HCT116 (cell line): ENCODE results near the gene CCDC154. TPM values are rescaled to one million over a fixed set of nuclear protein-coding genes. Genes with fewer than 3 reads are reported as not detected.

Source experiments
- ATAC-seq: fragments of 200-7000 bp; cut with Tn5 transposase; 2 replicates; pipeline ENCODE4 v1.9.1; 2020; ENCODE audit warnings: mild to moderate bottlenecking, moderate library complexity
- BruUV-seq: library from RNA; stranded (reverse); fragments of 400-500 nt; replicated peaks from 2 replicates; lab custom pipeline; 2021; lab: Mats Ljungman, UMichigan
- CTCF ChIA-PET: fragments of 300-600 bp; sonication (Branson Sonifier 250); formaldehyde crosslinking; loops from one replicate; lab custom pipeline; 2021; ENCODE audit warnings: antibody characterized with exemption; lab: Charles Lee
- POLR2A ChIA-PET: fragments of 300-600, 350-600 bp; sonication (Branson Sonifier 250); formaldehyde crosslinking; loops from one replicate; lab custom pipeline; 2021; ENCODE audit warnings: antibody characterized with exemption; lab: Charles Lee
- RAD21 ChIA-PET, 2 experiments: fragments of 300-600 bp; sonication (Branson Sonifier 250); formaldehyde crosslinking; loops; one replicate each; lab custom pipeline; 2023; ENCODE audit warnings: low total read pairs in 2 of 2; ENCODE audit not compliant: uncharacterized antibody in 2 of 2, unreplicated experiment in 2 of 2, low non-redundant PET in 1 of 2; lab: Charles Lee
- DNase-seq: peaks from one replicate; pipeline ENCODE4 v3.0.0-alpha.2; 2010; ENCODE audit warnings: low read depth, low spot score
- H2AFZ ChIP-seq: fragments of 200-600 bp; shearing (Covaris generic), sonication (generic); 2 replicates; pipeline ENCODE4 v1.6.1; 2017; ENCODE audit warnings: low read depth, mixed run types, mixed read lengths, antibody characterized with exemption, low read length; ENCODE audit not compliant: poor library complexity, severe bottlenecking
- H3K27ac ChIP-seq: 2 replicates; pipeline ENCODE4 v1.5.1; 2012; ENCODE audit warnings: low read depth, low read length
- H3K27me3 ChIP-seq: fragments of 200-600 bp; sonication (generic); 2 replicates; pipeline ENCODE4 v1.6.1; 2016; ENCODE audit warnings: mixed run types, low read length, mixed read lengths; ENCODE audit not compliant: insufficient read depth
- H3K36me3 ChIP-seq, 2 experiments: fragments of 200-500 bp in 1 of 2; fragments of 200-600 bp in 1 of 2; sonication (Bioruptor generic) in 1 of 2; sonication (generic) in 1 of 2; 2 replicates each; pipeline versions ENCODE4 v1.5.1 to v1.6.1; 2014 to 2016; ENCODE audit warnings: low read length in 2 of 2, inconsistent platforms in 1 of 2, mixed read lengths in 1 of 2, mixed run types in 1 of 2; ENCODE audit not compliant: insufficient read depth in 2 of 2, control insufficient read depth in 1 of 2
- H3K4me1 ChIP-seq, 2 experiments: fragments of 200-600 bp in 1 of 2; sonication (generic) in 1 of 2; 2 replicates each; pipeline versions ENCODE4 v1.5.1 to v1.6.1; 2012 to 2017; ENCODE audit warnings: low read length in 2 of 2, inconsistent platforms in 1 of 2, mild to moderate bottlenecking in 1 of 2, mixed read lengths in 1 of 2, mixed run types in 1 of 2, moderate library complexity in 1 of 2; ENCODE audit not compliant: insufficient read depth in 2 of 2, control insufficient read depth in 1 of 2
- H3K4me2 ChIP-seq: fragments of 200-600 bp; sonication (generic); 2 replicates; pipeline ENCODE4 v1.6.1; 2017; ENCODE audit warnings: mixed run types, low read length, mixed read lengths
- H3K4me3 ChIP-seq, 2 experiments: fragments of 200-600 bp in 1 of 2; sonication (generic) in 1 of 2; replicated peaks in 1 of 2; 2 replicates each; pipeline ENCODE4 v1.5.1; 2011 to 2016; ENCODE audit warnings: low read length in 2 of 2, control low read depth in 1 of 2, low read depth in 1 of 2, mild to moderate bottlenecking in 1 of 2, mixed read lengths in 1 of 2, mixed run types in 1 of 2
- H3K79me2 ChIP-seq: fragments of 200-600 bp; sonication (generic); 2 replicates; pipeline ENCODE4 v1.6.1; 2017; ENCODE audit warnings: mild to moderate bottlenecking, mixed run types, low read length, moderate library complexity, mixed read lengths; ENCODE audit not compliant: insufficient read depth
- H3K9ac ChIP-seq: fragments of 200-600 bp; sonication (generic); 2 replicates; pipeline ENCODE4 v1.6.1; 2016; ENCODE audit warnings: low read length, mixed read lengths
- H3K9me2 ChIP-seq: fragments of 200-600 bp; sonication (generic), shearing (Covaris generic); 2 replicates; pipeline ENCODE4 v1.6.1; 2017; ENCODE audit warnings: mixed run types, mild to moderate bottlenecking, moderate library complexity; ENCODE audit not compliant: insufficient read depth
- H3K9me3 ChIP-seq, 2 experiments: fragments of 200-500 bp in 1 of 2; fragments of 200-600 bp in 1 of 2; sonication (Bioruptor generic) in 1 of 2; sonication (generic) in 1 of 2; 2 replicates each; pipeline ENCODE4 v1.6.1; 2014 to 2017; ENCODE audit warnings: low read length in 2 of 2, mixed read lengths in 2 of 2, inconsistent platforms in 1 of 2, low read depth in 1 of 2, mild to moderate bottlenecking in 1 of 2, mixed run types in 1 of 2, moderate library complexity in 1 of 2; ENCODE audit not compliant: control insufficient read depth in 1 of 2, insufficient read depth in 1 of 2
- H4K20me1 ChIP-seq: fragments of 200-600 bp; sonication (generic), shearing (Covaris generic); 2 replicates; pipeline ENCODE4 v1.6.1; 2017; ENCODE audit warnings: mixed run types, mild to moderate bottlenecking, moderate library complexity; ENCODE audit not compliant: insufficient read depth
- CBX3 ChIP-seq: IDR thresholded peaks from 2 replicates; pipeline ENCODE4 v1.6.1; 2012; ENCODE audit warnings: low read depth
- EGR1 ChIP-seq: IDR thresholded peaks from 2 replicates; pipeline ENCODE4 v1.6.1; 2012; ENCODE audit warnings: low read depth
- ELF1 ChIP-seq: IDR thresholded peaks from 2 replicates; pipeline ENCODE4 v1.6.1; 2012; ENCODE audit warnings: low read depth, borderline replicate concordance
- FOSL1 ChIP-seq: IDR thresholded peaks from 2 replicates; pipeline ENCODE4 v1.6.1; 2012; ENCODE audit warnings: low read depth
- JUND ChIP-seq: IDR thresholded peaks from 2 replicates; pipeline ENCODE4 v1.6.1; 2012
- POLR2A ChIP-seq: IDR thresholded peaks from 2 replicates; pipeline ENCODE4 v1.7.0; 2011; ENCODE audit warnings: borderline replicate concordance; ENCODE audit not compliant: insufficient read depth, insufficient read length; ENCODE audit errors: extremely low read depth
- POLR2AphosphoS5 ChIP-seq: IDR thresholded peaks from 2 replicates; pipeline ENCODE4 v1.6.1; 2011; ENCODE audit warnings: mild to moderate bottlenecking, low read depth, low read length, moderate library complexity
- SIN3A ChIP-seq: IDR thresholded peaks from 2 replicates; pipeline ENCODE4 v1.6.1; 2012; ENCODE audit warnings: low read depth
- ZFX ChIP-seq: fragments of 450-650 bp; IDR thresholded peaks from 2 replicates; pipeline ENCODE4 v1.6.1; 2017
- ZNF274 ChIP-seq: fragments of 200-500 bp; sonication (Bioruptor generic); IDR thresholded peaks from 2 replicates; pipeline ENCODE4 v1.6.1; 2014; ENCODE audit warnings: mild to moderate bottlenecking, low read depth, low read length, inconsistent platforms
- intact Hi-C: fragments of 100-400 bp; cut with micrococcal nuclease; formaldehyde crosslinking; loops from 2 replicates; pipeline ENCODE4 v1.10.0; 2022
- total RNA-seq: library from RNA; stranded (reverse); gene quantifications from one replicate; pipeline ENCODE4 v1.2.1, GENCODE V29; 2021; ENCODE audit not compliant: unreplicated experiment
- TF ChIP-seq, protein P1 (sequence below): IDR thresholded peaks from 2 replicates; pipeline ENCODE4 v1.6.1; 2012
- TF ChIP-seq, protein P2 (sequence below): IDR thresholded peaks from 2 replicates; pipeline ENCODE4 v1.6.1; 2011; ENCODE audit warnings: mild to moderate bottlenecking, low read length, moderate library complexity; ENCODE audit not compliant: insufficient replicate concordance; ENCODE audit errors: extremely low read depth
- TF ChIP-seq, protein P3 (sequence below), 3 experiments: fragments of 200-600 bp in 1 of 3; sonication (generic) in 1 of 3; IDR thresholded peaks in 2 of 3; conservative IDR thresholded peaks in 1 of 3; 2 replicates each; pipeline ENCODE4 v1.5.1; 2012 to 2017; ENCODE audit warnings: low read depth in 2 of 3, low read length in 2 of 3, antibody characterized with exemption in 1 of 3, borderline replicate concordance in 1 of 3, control low read depth in 1 of 3, mild to moderate bottlenecking in 1 of 3, mixed read lengths in 1 of 3, mixed run types in 1 of 3, moderate library complexity in 1 of 3; ENCODE audit not compliant: insufficient read depth in 1 of 3
- TF ChIP-seq, protein P4 (sequence below): IDR thresholded peaks from 2 replicates; pipeline ENCODE4 v1.6.1; 2012

The CCDC154 gene
- total RNA-seq, 1 experiment from 2014 or later: 1.7 TPM

DNA sequence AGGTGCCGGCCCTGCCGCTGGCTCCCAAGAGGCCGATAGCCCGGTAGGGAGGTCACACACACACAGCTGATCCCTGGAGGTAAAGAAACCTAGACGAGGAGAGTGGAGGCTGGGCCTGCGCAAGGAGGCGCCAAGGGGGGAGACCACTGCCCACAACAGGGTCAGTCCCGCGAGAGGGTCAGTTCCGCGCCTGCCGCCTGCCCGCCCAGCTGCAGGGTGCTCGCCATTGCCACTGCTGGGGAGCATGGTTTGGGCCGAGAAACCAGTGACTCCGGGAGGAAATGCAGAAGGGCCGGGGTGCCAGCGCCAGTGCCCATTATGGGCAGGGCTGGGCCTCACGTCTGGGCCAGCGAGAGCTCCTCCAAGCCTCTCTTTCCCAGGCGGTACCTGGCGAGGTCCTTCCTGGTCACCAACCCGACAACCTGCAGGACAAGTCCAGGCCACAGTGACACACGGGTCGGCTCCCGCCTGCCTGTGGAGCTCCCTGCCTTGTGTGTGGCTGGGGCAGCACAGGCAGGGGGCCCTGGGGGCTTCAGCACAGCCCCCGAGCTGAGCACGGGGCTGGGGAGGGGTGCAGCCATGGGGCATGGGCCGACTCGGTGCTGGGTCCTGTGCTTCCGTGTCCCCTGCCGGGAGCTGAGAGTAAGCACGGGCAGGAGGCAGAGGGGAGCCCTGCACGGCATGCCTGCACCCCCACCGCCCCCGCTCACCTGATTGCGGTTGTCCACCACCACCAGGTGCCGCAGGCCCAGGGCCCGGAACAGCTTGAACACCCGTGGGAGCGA, 2.1 kb upstream of the CCDC154 start:
- H3K4me1 ChIP-seq: no peaks in the 10 kb centered on the region
- H3K9ac ChIP-seq: no peak overlapping the region
- intact Hi-C loops: no loop called here
- no peaks in the 10 kb centered on the region for H3K9me3 ChIP-seq
- H2AFZ ChIP-seq: no peak overlapping the region
- TF ChIP-seq ZNF274 (no peak), POLR2AphosphoS5 (no peak), JUND (no peak), SIN3A (no peak), CBX3 (no peak), POLR2A (no peak), EGR1 (no peak), FOSL1 (no peak), ZFX (no peak), ELF1 (no peak)
- TF ChIP-seq, protein P1, sequence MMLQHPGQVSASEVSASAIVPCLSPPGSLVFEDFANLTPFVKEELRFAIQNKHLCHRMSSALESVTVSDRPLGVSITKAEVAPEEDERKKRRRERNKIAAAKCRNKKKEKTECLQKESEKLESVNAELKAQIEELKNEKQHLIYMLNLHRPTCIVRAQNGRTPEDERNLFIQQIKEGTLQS: no peak
- TF ChIP-seq, protein P2, sequence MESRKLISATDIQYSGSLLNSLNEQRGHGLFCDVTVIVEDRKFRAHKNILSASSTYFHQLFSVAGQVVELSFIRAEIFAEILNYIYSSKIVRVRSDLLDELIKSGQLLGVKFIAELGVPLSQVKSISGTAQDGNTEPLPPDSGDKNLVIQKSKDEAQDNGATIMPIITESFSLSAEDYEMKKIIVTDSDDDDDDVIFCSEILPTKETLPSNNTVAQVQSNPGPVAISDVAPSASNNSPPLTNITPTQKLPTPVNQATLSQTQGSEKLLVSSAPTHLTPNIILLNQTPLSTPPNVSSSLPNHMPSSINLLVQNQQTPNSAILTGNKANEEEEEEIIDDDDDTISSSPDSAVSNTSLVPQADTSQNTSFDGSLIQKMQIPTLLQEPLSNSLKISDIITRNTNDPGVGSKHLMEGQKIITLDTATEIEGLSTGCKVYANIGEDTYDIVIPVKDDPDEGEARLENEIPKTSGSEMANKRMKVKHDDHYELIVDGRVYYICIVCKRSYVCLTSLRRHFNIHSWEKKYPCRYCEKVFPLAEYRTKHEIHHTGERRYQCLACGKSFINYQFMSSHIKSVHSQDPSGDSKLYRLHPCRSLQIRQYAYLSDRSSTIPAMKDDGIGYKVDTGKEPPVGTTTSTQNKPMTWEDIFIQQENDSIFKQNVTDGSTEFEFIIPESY: no peak
- TF ChIP-seq, protein P3, sequence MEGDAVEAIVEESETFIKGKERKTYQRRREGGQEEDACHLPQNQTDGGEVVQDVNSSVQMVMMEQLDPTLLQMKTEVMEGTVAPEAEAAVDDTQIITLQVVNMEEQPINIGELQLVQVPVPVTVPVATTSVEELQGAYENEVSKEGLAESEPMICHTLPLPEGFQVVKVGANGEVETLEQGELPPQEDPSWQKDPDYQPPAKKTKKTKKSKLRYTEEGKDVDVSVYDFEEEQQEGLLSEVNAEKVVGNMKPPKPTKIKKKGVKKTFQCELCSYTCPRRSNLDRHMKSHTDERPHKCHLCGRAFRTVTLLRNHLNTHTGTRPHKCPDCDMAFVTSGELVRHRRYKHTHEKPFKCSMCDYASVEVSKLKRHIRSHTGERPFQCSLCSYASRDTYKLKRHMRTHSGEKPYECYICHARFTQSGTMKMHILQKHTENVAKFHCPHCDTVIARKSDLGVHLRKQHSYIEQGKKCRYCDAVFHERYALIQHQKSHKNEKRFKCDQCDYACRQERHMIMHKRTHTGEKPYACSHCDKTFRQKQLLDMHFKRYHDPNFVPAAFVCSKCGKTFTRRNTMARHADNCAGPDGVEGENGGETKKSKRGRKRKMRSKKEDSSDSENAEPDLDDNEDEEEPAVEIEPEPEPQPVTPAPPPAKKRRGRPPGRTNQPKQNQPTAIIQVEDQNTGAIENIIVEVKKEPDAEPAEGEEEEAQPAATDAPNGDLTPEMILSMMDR (IDR thresholded peaks at IDR 0.05 in 2 of 3, conservative IDR thresholded peaks at IDR 0.05 in 1 of 3; ENCODE audit: borderline replicate concordance in 1 of 3, insufficient read depth in 1 of 3, low read depth in 2 of 3, low read length in 2 of 3): no peak
- TF ChIP-seq, protein P4, sequence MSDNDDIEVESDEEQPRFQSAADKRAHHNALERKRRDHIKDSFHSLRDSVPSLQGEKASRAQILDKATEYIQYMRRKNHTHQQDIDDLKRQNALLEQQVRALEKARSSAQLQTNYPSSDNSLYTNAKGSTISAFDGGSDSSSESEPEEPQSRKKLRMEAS: no peak
- ChIA-PET CTCF (no interaction called here), POLR2A (no interaction called here), RAD21 (no interaction called here)
- no peak overlapping the region for H3K4me3 ChIP-seq
- H3K36me3 ChIP-seq: no peaks in the 10 kb centered on the region; a peak in 1 of 4 replicates
- H3K79me2 ChIP-seq: no peaks in the 10 kb centered on the region
- H3K9me2 ChIP-seq: no peaks in the 10 kb centered on the region
- no peak overlapping the region for H3K4me2 ChIP-seq
- ATAC-seq (no peak), DNase-seq (no peak)
- H4K20me1 ChIP-seq: no peaks in the 10 kb centered on the region
- H3K27me3 ChIP-seq: no peaks in the 10 kb centered on the region
- H3K27ac ChIP-seq: no peak overlapping the region
- BruUV-seq: no TSS peak
